Fibroblast of the aortic adventitia (primary cell): ENCODE data around the gene SPG11. TPM values are rescaled to one million over a fixed set of nuclear protein-coding genes. Genes with fewer than 3 reads are reported as not detected.

Experiments
- DNase-seq: peaks from one replicate; pipeline ENCODE4 v3.0.0-alpha.2; 2010; ENCODE audit warnings: low read depth
- H3K4me3 ChIP-seq: 2 replicates; pipeline ENCODE4 v1.5.1; 2011; ENCODE audit warnings: low read depth, mild to moderate bottlenecking, control low read depth, low read length, moderate library complexity
- total RNA-seq: library from RNA; depleted of rRNA; stranded (reverse); fragments of >200 nt; gene quantifications from 2 replicates; pipeline ENCODE4 v1.2.3, GENCODE V29; 2012; ENCODE audit warnings: low replicate concordance
- TF ChIP-seq, protein P1 (sequence below): IDR thresholded peaks from 2 replicates; pipeline ENCODE4 v1.5.1; 2011; ENCODE audit warnings: mild to moderate bottlenecking, low read length, control low read depth, inconsistent platforms; ENCODE audit not compliant: insufficient read depth

The SPG11 gene
- total RNA-seq, 1 donor, result 84.8 TPM

- H3K4me3 ChIP-seq, result no peak overlapping the region
- no peak for DNase-seq
- TF ChIP-seq, protein P1, sequence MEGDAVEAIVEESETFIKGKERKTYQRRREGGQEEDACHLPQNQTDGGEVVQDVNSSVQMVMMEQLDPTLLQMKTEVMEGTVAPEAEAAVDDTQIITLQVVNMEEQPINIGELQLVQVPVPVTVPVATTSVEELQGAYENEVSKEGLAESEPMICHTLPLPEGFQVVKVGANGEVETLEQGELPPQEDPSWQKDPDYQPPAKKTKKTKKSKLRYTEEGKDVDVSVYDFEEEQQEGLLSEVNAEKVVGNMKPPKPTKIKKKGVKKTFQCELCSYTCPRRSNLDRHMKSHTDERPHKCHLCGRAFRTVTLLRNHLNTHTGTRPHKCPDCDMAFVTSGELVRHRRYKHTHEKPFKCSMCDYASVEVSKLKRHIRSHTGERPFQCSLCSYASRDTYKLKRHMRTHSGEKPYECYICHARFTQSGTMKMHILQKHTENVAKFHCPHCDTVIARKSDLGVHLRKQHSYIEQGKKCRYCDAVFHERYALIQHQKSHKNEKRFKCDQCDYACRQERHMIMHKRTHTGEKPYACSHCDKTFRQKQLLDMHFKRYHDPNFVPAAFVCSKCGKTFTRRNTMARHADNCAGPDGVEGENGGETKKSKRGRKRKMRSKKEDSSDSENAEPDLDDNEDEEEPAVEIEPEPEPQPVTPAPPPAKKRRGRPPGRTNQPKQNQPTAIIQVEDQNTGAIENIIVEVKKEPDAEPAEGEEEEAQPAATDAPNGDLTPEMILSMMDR, result no peak
Observed at GRCh38 chr15:44661576-44661975, 1.9 kb downstream of the SPG11 start.

GRCh38 chr15:44659056-44659455 is 4.4 kb downstream of the SPG11 start:
- no peak for DNase-seq
- TF ChIP-seq, protein P1, result no peak
- H3K4me3 ChIP-seq, result no peak overlapping the region

GRCh38 chr15:44657378-44657777 is 6.1 kb downstream of the SPG11 start:
- H3K4me3 ChIP-seq, result no peak overlapping the region
- TF ChIP-seq, protein P1, result no peak
- no peak for DNase-seq

- TF ChIP-seq, protein P1, result no peak
- no peak overlapping the region for H3K4me3 ChIP-seq
- DNase-seq, result no peak
Observed at GRCh38 chr15:44656913-44657312, 6.5 kb downstream of the SPG11 start.

GRCh38 chr15:44656298-44656697 is 7.2 kb downstream of the SPG11 start:
- no peak overlapping the region for H3K4me3 ChIP-seq
- TF ChIP-seq, protein P1, result no peak
- DNase-seq, result no peak

DNA sequence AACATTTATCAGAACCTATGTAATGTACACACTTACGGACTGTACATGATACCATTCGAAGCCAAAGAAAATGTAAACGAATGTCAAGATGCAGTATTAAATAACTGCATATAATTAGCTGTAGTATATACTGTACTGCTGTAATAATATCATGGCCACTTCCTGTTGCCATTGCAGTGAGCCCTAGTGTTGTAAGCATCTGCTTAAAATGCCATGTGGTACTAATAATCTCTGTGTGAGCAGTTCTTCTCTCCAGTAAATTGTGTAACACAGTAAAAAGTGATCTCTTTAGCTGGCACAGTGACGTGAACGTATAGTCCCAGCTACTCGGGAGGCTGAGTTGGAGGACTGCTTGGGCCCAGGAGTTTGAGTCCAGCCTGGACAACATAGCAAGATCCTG is 8.6 kb downstream of the SPG11 start:
- TF ChIP-seq, protein P1, result no peak
- no peak for DNase-seq
- H3K4me3 ChIP-seq, result no peak overlapping the region

GRCh38 chr15:44647637-44648036 is 15.8 kb downstream of the SPG11 start:
- no peak overlapping the region for H3K4me3 ChIP-seq
- no peak for DNase-seq
- TF ChIP-seq, protein P1, result no peak
